K562 (cell line): ENCODE results near the gene PACRG. TPM values are rescaled to one million over a fixed set of nuclear protein-coding genes. Genes with fewer than 3 reads are reported as not detected.

Experiments
- ADNP ChIP-seq: fragments of 200-800 bp; sonication (Bioruptor generic); IDR thresholded peaks from 2 replicates; pipeline ENCODE4 v1.6.1; 2016; ENCODE audit warnings: missing genetic modification characterization, missing compliant biosample characterization
- ARID2 ChIP-seq: fragments of 450-650 bp; IDR thresholded peaks from 2 replicates; pipeline ENCODE4 v1.6.1; 2017; ENCODE audit warnings: antibody characterized with exemption, mild to moderate bottlenecking
- MGA ChIP-seq: fragments of 450-650 bp; IDR thresholded peaks from 2 replicates; pipeline ENCODE4 v1.6.1; 2016; ENCODE audit warnings: mild to moderate bottlenecking, moderate library complexity
- NR4A1 ChIP-seq, 2 experiments: fragments of 250-450 bp in 1 of 2; fragments of 450-650 bp in 1 of 2; sonication (Bioruptor Pico) in 1 of 2; IDR thresholded peaks; 2 replicates each; pipeline versions ENCODE4 v1.4.0 to v1.6.1; 2016 to 2020; ENCODE audit warnings: mild to moderate bottlenecking in 2 of 2, missing compliant biosample characterization in 1 of 2, missing genetic modification characterization in 1 of 2, moderate library complexity in 1 of 2
- SFPQ ChIP-seq: fragments of 200-400 bp; formaldehyde crosslinking; IDR thresholded peaks from 2 replicates; pipeline ENCODE4 v1.6.1; 2017; ENCODE audit warnings: mild to moderate bottlenecking, low read depth, low read length, moderate library complexity
- ZNF592 ChIP-seq: fragments of 450-650 bp; IDR thresholded peaks from 2 replicates; pipeline ENCODE4 v1.6.1; 2017; ENCODE audit warnings: antibody characterized with exemption, mild to moderate bottlenecking
- polyA plus RNA-seq, 8 experiments: library from polyadenylated mRNA; depleted of rRNA in 4 of 8; stranded (reverse) in 5 of 8; unstranded in 3 of 8; fragments of >200 nt; fragmentation: Nextera tagmentation in 2 of 8; fragmentation: Illumina TruSeq in 1 of 8; extraction: Ambion mirVana in 2 of 8; extraction: Trizol in 1 of 8; gene quantifications; 2 replicates each; pipeline versions ENCODE4 v1.2.1 to v1.2.3, GENCODE V29; 2011 to 2014; ENCODE audit warnings: inconsistent platforms in 1 of 8, missing spikeins in 1 of 8
- total RNA-seq, 7 experiments: library from RNA; depleted of rRNA in 6 of 7; stranded (reverse); fragments of >200 nt in 6 of 7; fragmentation: Illumina TruSeq in 2 of 7; extraction: Trizol in 2 of 7; gene quantifications; 2 replicates each; pipeline versions ENCODE4 v1.2.1 to v1.2.3, GENCODE V29; 2011 to 2021; ENCODE audit warnings: low replicate concordance in 1 of 7

The PACRG gene
- total and polyA plus RNA-seq, 9 of the 15 experiments (the other 6 are each of a cell fraction or from before 2014, with no cell fraction given): 0.04 TPM; not detected in 8

GRCh38 chr6:162727322-162728182 is at the start of gene PACRG, which contains the start of gene PRKN (continued):
- TF ChIP-seq SFPQ (no peak), ADNP (tag) (no peak), ZNF592 (no peak), NR4A1 (CRISPR knock-in tag; IDR thresholded peaks at IDR 0.05) (no peak), NR4A1 (tag; IDR thresholded peaks at IDR 0.05) (no peak), MGA (peak; percentile 32; the same call in 1 of the 2 replicates), ARID2 (no peak)
